Loucy (cell line): ENCODE results near the gene SGK1.

ENCODE experiments used
- H2AFZ ChIP-seq: fragments of 200-600 bp; sonication (generic); 2 replicates; pipeline ENCODE4 v1.6.0; 2016; ENCODE audit warnings: antibody characterized with exemption, mild to moderate bottlenecking, low read length, moderate library complexity
- H3F3A ChIP-seq: fragments of 200-600 bp; 2 replicates; pipeline ENCODE4 v1.6.0; 2016; ENCODE audit warnings: antibody characterized with exemption, low read depth, mild to moderate bottlenecking
- H3K27me3 ChIP-seq: fragments of 200-600 bp; sonication (generic); 2 replicates; pipeline ENCODE4 v1.6.1; 2014; ENCODE audit warnings: low read length, mild to moderate bottlenecking; ENCODE audit not compliant: insufficient read depth, poor library complexity, severe bottlenecking
- H3K36me3 ChIP-seq: fragments of 200-600 bp; sonication (generic); 2 replicates; pipeline ENCODE4 v1.6.1; 2016; ENCODE audit warnings: low read length; ENCODE audit not compliant: insufficient read depth
- H3K4me1 ChIP-seq: fragments of 200-600 bp; sonication (generic); 2 replicates; pipeline ENCODE4 v1.5.1; 2014; ENCODE audit warnings: low read length, mild to moderate bottlenecking; ENCODE audit not compliant: insufficient read depth, poor library complexity, severe bottlenecking
- H3K4me2 ChIP-seq: fragments of 200-600 bp; sonication (generic); 2 replicates; pipeline ENCODE4 v1.6.0; 2014; ENCODE audit warnings: antibody characterized with exemption, low read length, low read depth, mild to moderate bottlenecking; ENCODE audit not compliant: poor library complexity, severe bottlenecking
- H3K4me3 ChIP-seq: fragments of 200-600 bp; sonication (generic); 2 replicates; pipeline ENCODE4 v1.5.1; 2014; ENCODE audit warnings: low read length, mild to moderate bottlenecking, mixed read lengths; ENCODE audit not compliant: poor library complexity, severe bottlenecking
- H3K79me2 ChIP-seq: fragments of 200-600 bp; sonication (generic); 2 replicates; pipeline ENCODE4 v1.6.1; 2014; ENCODE audit warnings: low read length; ENCODE audit not compliant: insufficient read depth
- H3K9ac ChIP-seq: fragments of 200-600 bp; sonication (generic); 2 replicates; pipeline ENCODE4 v1.6.0; 2014; ENCODE audit warnings: mild to moderate bottlenecking, low read depth, low read length, moderate library complexity; ENCODE audit not compliant: poor library complexity, severe bottlenecking
- H3K9me2 ChIP-seq: fragments of 200-600 bp; sonication (generic); replicated peaks from 2 replicates; pipeline ENCODE4 v1.6.1; 2016; ENCODE audit warnings: low read depth, low read length, mixed read lengths
- H3K9me3 ChIP-seq: fragments of 200-600 bp; sonication (generic); 2 replicates; pipeline ENCODE4 v1.6.1; 2014; ENCODE audit warnings: mild to moderate bottlenecking, antibody characterized with exemption, low read length, low read depth; ENCODE audit not compliant: insufficient read depth
- H4K20me1 ChIP-seq: fragments of 200-600 bp; sonication (generic); 2 replicates; pipeline ENCODE4 v1.6.0; 2014; ENCODE audit warnings: antibody characterized with exemption, low read length, mild to moderate bottlenecking; ENCODE audit not compliant: insufficient read depth, poor library complexity, severe bottlenecking
- CTCF ChIP-seq: fragments of 200-600 bp; sonication (generic); conservative IDR thresholded peaks from 2 replicates; pipeline ENCODE4 v1.5.1; 2014; ENCODE audit warnings: mild to moderate bottlenecking, antibody characterized with exemption, low read length
- EZH2phosphoT487 ChIP-seq: fragments of 200-600 bp; IDR thresholded peaks from 2 replicates; pipeline ENCODE4 v1.6.1; 2018; ENCODE audit warnings: antibody characterized with exemption, mild to moderate bottlenecking, moderate library complexity, borderline replicate concordance

The SGK1 gene

DNA sequence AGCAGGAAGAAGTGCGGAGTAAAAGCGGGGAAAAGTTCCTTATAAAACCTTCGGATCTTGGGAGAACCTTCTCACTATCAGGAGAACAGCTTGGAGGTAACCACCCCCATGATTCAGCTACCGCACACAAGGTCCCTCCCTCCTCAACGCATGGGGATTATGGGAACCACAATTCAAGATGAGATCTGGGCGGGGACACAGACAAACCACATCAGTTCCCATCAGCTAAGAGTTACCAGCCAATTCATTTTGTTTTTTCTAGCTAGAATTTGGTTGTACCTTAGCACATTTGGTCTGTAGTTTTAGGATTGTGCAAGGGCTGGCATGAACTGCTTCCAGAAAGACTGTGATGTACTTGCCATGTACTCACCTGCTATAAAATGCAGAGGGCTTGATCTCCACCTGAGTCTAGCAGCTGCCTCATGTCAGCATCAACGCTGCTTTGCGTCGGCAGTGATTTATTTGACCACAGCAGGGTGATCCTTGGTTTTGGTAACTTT, 170.8 kb downstream of the SGK1 start:
- Histone ChIP-seq H2AFZ (no peak overlapping the region), H3K79me2 (no peaks in the 10 kb centered on the region)

DNA sequence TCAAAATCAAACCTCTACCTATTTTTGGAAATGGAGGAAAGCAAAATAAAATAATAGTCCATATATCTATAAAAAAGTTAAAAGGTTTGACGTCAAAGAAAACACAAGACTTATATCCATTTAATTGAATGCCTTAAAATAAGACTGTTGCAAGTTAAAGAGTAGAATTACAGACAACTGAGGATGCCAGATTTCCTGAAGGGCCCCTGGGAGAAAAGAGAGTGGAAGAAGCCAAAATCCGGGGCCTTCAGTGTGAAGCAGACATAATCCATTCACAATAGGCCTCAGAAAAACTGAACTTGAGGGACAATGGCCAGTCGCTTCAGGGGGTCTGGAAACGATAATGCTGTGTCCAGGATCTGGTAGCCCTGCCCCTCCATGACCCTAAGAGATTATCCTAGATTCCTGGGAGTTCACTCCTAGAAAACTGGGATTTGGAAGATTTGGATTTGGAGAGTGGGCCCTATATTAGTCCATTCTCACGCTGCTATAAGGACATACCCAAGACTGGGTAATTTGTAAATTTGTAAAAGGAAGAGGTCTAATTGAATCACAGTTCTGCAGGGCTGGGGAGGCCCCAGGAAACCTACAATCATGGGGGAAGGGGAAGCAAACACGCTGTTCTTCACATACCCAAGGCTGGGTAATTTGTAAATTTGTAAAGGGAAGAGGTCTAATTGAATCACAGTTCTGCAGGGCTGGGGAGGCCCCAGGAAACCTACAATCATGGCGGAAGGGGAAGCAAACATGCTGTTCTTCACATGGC, 171.5 kb downstream of the SGK1 start:
- H3K9ac ChIP-seq: no peak overlapping the region
- no peak overlapping the region for H2AFZ ChIP-seq
- no peak for TF ChIP-seq CTCF
- TF ChIP-seq EZH2phosphoT487: no peak
- H3K79me2 ChIP-seq: no peaks in the 10 kb centered on the region
- no peaks in the 10 kb centered on the region for H3K36me3 ChIP-seq
- no peaks in the 10 kb centered on the region for H3K9me2 ChIP-seq
- H3K4me1 ChIP-seq: peaks cover 6% of the 10 kb centered on the region
- H3K4me3 ChIP-seq: no peak overlapping the region
- H3F3A ChIP-seq: no peaks in the 10 kb centered on the region
- no peak overlapping the region for H3K4me2 ChIP-seq
- no peaks in the 10 kb centered on the region for H4K20me1 ChIP-seq
- no peaks in the 10 kb centered on the region for H3K9me3 ChIP-seq
- H3K27me3 ChIP-seq: no peaks in the 10 kb centered on the region

More for the DNA sequence above, 170.8 kb downstream of the SGK1 start:
- Histone ChIP-seq H3K4me2 (no peak overlapping the region), H3K4me3 (no peak overlapping the region), H3K9me2 (no peaks in the 10 kb centered on the region), H3K27me3 (no peaks in the 10 kb centered on the region), H4K20me1 (no peaks in the 10 kb centered on the region), H3K9me3 (no peaks in the 10 kb centered on the region), H3K36me3 (no peaks in the 10 kb centered on the region), H3K4me1 (peaks cover 8% of the 10 kb centered on the region), H3K9ac (no peak overlapping the region), H3F3A (no peaks in the 10 kb centered on the region)
- TF ChIP-seq EZH2phosphoT487 (no peak), CTCF (no peak)

GRCh38 chr6:134145786-134146185, 172.1 kb downstream of the SGK1 start:
- no peaks in the 10 kb centered on the region for H3K36me3 ChIP-seq
- no peak overlapping the region for H3K4me2 ChIP-seq
- no peak overlapping the region for H2AFZ ChIP-seq
- H3F3A ChIP-seq: no peaks in the 10 kb centered on the region
- no peaks in the 10 kb centered on the region for H3K9me2 ChIP-seq
- no peaks in the 10 kb centered on the region for H3K79me2 ChIP-seq
- no peaks in the 10 kb centered on the region for H3K9me3 ChIP-seq
- no peaks in the 10 kb centered on the region for H3K27me3 ChIP-seq
- TF ChIP-seq CTCF (no peak), EZH2phosphoT487 (no peak)
- no peaks in the 10 kb centered on the region for H4K20me1 ChIP-seq
- H3K4me3 ChIP-seq: no peak overlapping the region
- no peaks in the 10 kb centered on the region for H3K4me1 ChIP-seq
- no peak overlapping the region for H3K9ac ChIP-seq
